ENCODE measurements around the gene NUF2. TPM values are rescaled to one million over a fixed set of nuclear protein-coding genes. Genes with fewer than 3 reads are reported as not detected.
"Not testable (repeated sequence)": the region's sequence is repeated elsewhere in the genome, so short reads cannot be mapped to it uniquely, and the experiment has no call there.

NUF2 gene
- total RNA-seq, 6 donors from 2014 or later, result 0.69 to 6.3 (median 1.4) TPM

DNA sequence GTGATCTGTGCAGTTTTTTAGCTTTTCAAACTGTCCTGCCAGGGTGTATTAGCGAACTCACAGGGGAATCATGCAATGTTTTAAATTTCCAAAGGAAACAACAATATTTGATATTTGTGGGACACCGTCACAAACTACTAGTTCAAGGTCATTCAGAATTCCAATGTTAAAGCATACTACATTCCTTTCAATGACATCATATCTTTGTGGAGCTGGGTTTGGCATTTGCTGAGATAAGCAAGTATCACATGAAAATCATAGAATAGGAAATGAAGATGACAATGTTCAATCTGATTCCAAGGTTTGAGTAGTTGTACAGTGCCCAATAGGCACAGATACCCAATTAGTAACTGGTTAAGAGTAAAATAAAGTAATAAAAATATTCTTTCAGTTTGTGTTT lies 35.6 kb downstream of the NUF2 start:
- no peak for TF ChIP-seq POLR2AphosphoS5 (IDR thresholded peaks at IDR 0.05)
- TF ChIP-seq, protein P1, sequence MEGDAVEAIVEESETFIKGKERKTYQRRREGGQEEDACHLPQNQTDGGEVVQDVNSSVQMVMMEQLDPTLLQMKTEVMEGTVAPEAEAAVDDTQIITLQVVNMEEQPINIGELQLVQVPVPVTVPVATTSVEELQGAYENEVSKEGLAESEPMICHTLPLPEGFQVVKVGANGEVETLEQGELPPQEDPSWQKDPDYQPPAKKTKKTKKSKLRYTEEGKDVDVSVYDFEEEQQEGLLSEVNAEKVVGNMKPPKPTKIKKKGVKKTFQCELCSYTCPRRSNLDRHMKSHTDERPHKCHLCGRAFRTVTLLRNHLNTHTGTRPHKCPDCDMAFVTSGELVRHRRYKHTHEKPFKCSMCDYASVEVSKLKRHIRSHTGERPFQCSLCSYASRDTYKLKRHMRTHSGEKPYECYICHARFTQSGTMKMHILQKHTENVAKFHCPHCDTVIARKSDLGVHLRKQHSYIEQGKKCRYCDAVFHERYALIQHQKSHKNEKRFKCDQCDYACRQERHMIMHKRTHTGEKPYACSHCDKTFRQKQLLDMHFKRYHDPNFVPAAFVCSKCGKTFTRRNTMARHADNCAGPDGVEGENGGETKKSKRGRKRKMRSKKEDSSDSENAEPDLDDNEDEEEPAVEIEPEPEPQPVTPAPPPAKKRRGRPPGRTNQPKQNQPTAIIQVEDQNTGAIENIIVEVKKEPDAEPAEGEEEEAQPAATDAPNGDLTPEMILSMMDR (IDR thresholded peaks at IDR 0.05), result no peak
- no peak for TF ChIP-seq EP300 (IDR thresholded peaks at IDR 0.05)
- TF ChIP-seq POLR2A (IDR thresholded peaks at IDR 0.05), result no peak

DNA sequence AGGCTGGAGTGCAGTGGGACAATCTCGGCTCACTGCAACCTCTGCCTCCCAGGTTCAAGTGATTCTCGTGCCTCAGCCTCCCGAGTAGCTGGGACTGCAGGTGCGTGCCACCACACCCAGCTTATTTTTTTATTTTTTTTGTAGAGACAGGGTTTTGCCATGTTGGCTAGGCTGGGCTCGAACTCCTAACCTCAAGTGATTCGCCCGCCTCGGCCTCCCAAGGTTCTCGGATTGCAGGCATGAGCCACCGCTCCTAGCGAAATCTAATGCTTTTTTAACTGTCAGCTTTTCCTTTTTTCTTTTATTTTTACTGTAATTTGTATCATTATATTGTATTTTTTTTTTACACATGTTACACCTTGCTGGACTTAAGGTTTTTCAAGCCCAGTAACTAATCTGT lies 36.4 kb downstream of the NUF2 start:
- not testable (repeated sequence) for H3K36me3 ChIP-seq; H3K27ac ChIP-seq; H3K27me3 ChIP-seq; H3K4me1 ChIP-seq; H3K9me3 ChIP-seq; ATAC-seq (ENCODE audit: low FRiP score in 2 of 2); H3K4me3 ChIP-seq
- DNase-seq, result peak in 1 of 2 donors; percentile 13
- 94% methylated on average over 11 of the region's 11 CpGs for WGBS, 2 donors

More for the DNA sequence above, 35.6 kb downstream of the NUF2 start:
- Histone ChIP-seq H3K9me3 (no peaks in the 10 kb centered on the region), H3K36me3 (no peaks in the 10 kb centered on the region), H3K4me1 (no peaks in the 10 kb centered on the region), H3K27me3 (no peaks in the 10 kb centered on the region), H3K4me3 (no peak overlapping the region), H3K27ac (no peak overlapping the region)
- ATAC-seq (ENCODE audit: low FRiP score in 2 of 2) (no peak), DNase-seq (no peak)
- WGBS, 2 donors, result 63 to 81% methylated on average over 2 of the region's 2 CpGs

DNA sequence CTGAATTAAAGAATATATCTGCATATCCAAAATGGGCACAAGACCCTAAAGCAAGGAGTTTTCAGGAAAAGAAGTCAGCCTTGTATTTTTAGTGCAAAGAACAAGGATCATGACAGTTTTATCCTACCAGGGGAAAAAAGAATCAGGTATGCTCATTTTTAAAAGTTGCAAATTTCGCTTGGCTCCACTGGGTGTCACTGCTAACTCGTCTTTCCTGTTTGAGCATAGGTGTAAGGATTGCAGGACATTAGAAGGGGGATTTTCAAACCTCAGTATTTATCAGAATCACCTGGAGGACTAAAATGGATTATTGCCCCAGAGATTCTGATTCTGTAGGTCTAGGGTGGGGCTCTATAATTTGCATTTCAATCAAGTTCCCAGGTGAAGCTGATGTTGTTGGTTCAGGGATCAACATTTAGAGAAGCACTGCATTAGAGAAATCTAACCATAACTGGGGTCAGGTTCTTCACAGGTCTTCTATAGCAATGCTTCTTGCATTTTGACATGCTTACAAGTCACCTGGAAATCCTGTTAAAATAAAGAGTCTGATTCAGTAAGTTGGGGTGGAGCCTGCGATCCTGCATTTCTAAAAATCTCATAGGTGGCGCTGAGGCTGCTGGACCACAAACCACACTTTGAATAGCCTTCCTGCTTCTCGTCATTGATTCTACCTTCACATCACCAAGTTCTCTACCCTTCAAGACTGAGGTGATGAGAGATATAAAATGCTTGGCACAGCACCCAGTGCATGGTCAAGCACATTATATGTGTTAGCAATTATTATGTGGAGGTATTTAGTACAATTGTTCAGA lies 39.6 kb downstream of the NUF2 start:
- H3K4me1 ChIP-seq, result no peaks in the 10 kb centered on the region
- DNase-seq (no peak), ATAC-seq (ENCODE audit: low FRiP score in 2 of 2) (no peak)
- no peak for TF ChIP-seq EP300 (IDR thresholded peaks at IDR 0.05)
- TF ChIP-seq, protein P1 (IDR thresholded peaks at IDR 0.05), result no peak
- H3K4me3 ChIP-seq, result no peak overlapping the region
- H3K9me3 ChIP-seq, result no peaks in the 10 kb centered on the region
- H3K27me3 ChIP-seq, result no peaks in the 10 kb centered on the region
- H3K36me3 ChIP-seq, result no peaks in the 10 kb centered on the region
- no peak overlapping the region for H3K27ac ChIP-seq
- 36 to 40% methylated on average over 5 of the region's 5 CpGs for WGBS, 2 donors

DNA sequence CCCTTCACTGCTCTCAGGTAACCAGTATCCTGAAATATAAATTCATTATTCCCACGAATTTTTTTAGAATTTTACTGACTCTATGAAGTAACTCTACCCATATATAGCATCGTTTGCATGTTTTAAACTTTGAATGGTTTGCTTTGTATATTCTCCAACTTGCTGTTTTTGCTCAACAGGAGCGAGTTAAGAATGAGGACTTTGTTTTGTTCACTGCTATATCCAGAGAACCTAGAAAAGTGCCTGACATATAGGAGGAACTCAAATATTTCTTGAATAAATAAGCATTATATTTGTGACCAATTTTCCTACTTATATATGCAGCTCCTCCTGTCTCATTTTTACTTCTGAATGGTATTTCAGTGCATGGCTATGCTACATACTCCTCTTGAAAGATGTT lies 43.4 kb downstream of the NUF2 start:
- H3K4me3 ChIP-seq, result no peak overlapping the region
- TF ChIP-seq POLR2A (IDR thresholded peaks at IDR 0.05) (no peak), EP300 (IDR thresholded peaks at IDR 0.05) (no peak), POLR2AphosphoS5 (IDR thresholded peaks at IDR 0.05) (no peak)
- TF ChIP-seq, protein P1 (IDR thresholded peaks at IDR 0.05), result no peak
- H3K27me3 ChIP-seq, result no peaks in the 10 kb centered on the region
- ATAC-seq (ENCODE audit: low FRiP score in 2 of 2), result no peak
- DNase-seq, result no peak
- no peaks in the 10 kb centered on the region for H3K9me3 ChIP-seq
- 56 to 60% methylated on average over 3 of the region's 3 CpGs for WGBS, 2 donors
- H3K4me1 ChIP-seq, result no peaks in the 10 kb centered on the region
- H3K27ac ChIP-seq, result no peak overlapping the region
- H3K36me3 ChIP-seq, result no peaks in the 10 kb centered on the region

DNA sequence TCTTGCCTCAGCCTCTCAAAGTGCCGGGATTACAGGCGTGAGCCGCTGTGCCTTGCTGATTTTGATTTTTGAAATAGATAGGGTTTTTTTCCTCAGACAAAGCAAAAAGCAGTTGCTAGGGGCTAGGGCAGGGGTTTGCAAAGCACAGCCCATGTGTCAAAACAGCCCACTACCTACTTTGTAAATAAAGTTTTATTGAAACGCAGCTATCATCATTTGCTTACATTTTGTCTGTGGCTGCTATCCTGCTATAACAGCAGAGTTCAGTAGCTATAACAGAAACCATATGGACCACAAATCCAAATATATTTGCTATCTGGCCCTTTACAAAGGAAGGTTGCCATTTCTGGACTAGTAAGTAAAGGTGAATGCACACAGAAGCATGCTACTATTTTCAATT lies 44.8 kb downstream of the NUF2 start:
- TF ChIP-seq POLR2A (IDR thresholded peaks at IDR 0.05), result no peak
- TF ChIP-seq EP300 (IDR thresholded peaks at IDR 0.05), result no peak
- TF ChIP-seq, protein P1 (IDR thresholded peaks at IDR 0.05), result no peak
- no peaks in the 10 kb centered on the region for H3K9me3 ChIP-seq
- no peak for DNase-seq
- no peaks in the 10 kb centered on the region for H3K36me3 ChIP-seq
- ATAC-seq (ENCODE audit: low FRiP score in 2 of 2), result no peak
- no peak overlapping the region for H3K27ac ChIP-seq
- H3K4me3 ChIP-seq, result no peak overlapping the region
- WGBS, 2 donors, result 96 to 99% methylated on average over 4 of the region's 4 CpGs
- no peaks in the 10 kb centered on the region for H3K27me3 ChIP-seq
- no peaks in the 10 kb centered on the region for H3K4me1 ChIP-seq

Data from upper lobe of left lung (tissue), 6 donors.